HEK293 (cell line): ENCODE data around the gene EIF2AK2.

Experiments used
- CTCF ChIA-PET: fragments of 350-600 bp; formaldehyde crosslinking; extraction: SDS; loops from one replicate; lab custom pipeline; 2021; ENCODE audit warnings: antibody characterized with exemption; lab: Yijun Ruan, JAX
- POLR2A ChIA-PET: fragments of 300-600 bp; formaldehyde crosslinking; extraction: SDS; loops from one replicate; lab custom pipeline; 2020; ENCODE audit warnings: antibody characterized with exemption, inconsistent platforms; lab: Yijun Ruan, JAX
- H3K27ac ChIP-seq: fragments of 200-500 bp; sonication (Bioruptor generic); 2 replicates; pipeline ENCODE4 v1.5.1; 2014; ENCODE audit warnings: low read depth, low read length, control low read depth, inconsistent platforms; ENCODE audit errors: extremely low read depth
- H3K36me3 ChIP-seq, 2 experiments: fragments of 200-500 bp in 1 of 2; sonication (Bioruptor generic) in 1 of 2; 1 replicate in 1 of 2; 2 replicates in 1 of 2; pipeline ENCODE4 v1.5.1; 2014 to 2017; ENCODE audit warnings: inconsistent platforms in 2 of 2, low read length in 2 of 2; ENCODE audit not compliant: control insufficient read depth in 2 of 2, insufficient read depth in 1 of 2
- H3K4me1 ChIP-seq: fragments of 200-500 bp; sonication (Bioruptor generic); 2 replicates; pipeline ENCODE4 v1.5.1; 2014; ENCODE audit warnings: mild to moderate bottlenecking, low read length, inconsistent platforms; ENCODE audit not compliant: control insufficient read depth, insufficient read depth
- H3K4me3 ChIP-seq: 2 replicates; pipeline ENCODE4 v1.5.1; 2011; ENCODE audit warnings: low read depth, mild to moderate bottlenecking, control low read depth, low read length, moderate library complexity
- H3K9me3 ChIP-seq: fragments of 200-500 bp; sonication (Bioruptor generic); 2 replicates; pipeline ENCODE4 v1.5.1; 2014; ENCODE audit warnings: low read depth, low read length, inconsistent platforms; ENCODE audit not compliant: control insufficient read depth, insufficient read depth
- EGR2 ChIP-seq: fragments of 450-650 bp; formaldehyde crosslinking; IDR thresholded peaks from 2 replicates; pipeline ENCODE4 v1.5.1; 2016; ENCODE audit warnings: low read depth, missing biosample characterization, missing genetic modification characterization
- GLI2 ChIP-seq: fragments of 450-650 bp; formaldehyde crosslinking; IDR thresholded peaks from 2 replicates; pipeline ENCODE4; 2017; ENCODE audit warnings: missing biosample characterization, missing genetic modification characterization, low read depth, borderline replicate concordance
- GLIS1 ChIP-seq: fragments of 450-650 bp; formaldehyde crosslinking; IDR thresholded peaks from 2 replicates; pipeline ENCODE4 v1.5.1; 2016; ENCODE audit warnings: missing biosample characterization, missing genetic modification characterization
- KLF16 ChIP-seq: fragments of 450-650 bp; formaldehyde crosslinking; IDR thresholded peaks from 2 replicates; pipeline ENCODE4 v1.5.1; 2017; ENCODE audit warnings: missing biosample characterization, missing genetic modification characterization
- MZF1 ChIP-seq: fragments of 450-650 bp; formaldehyde crosslinking; IDR thresholded peaks from 2 replicates; pipeline ENCODE4 v1.5.1; 2017; ENCODE audit warnings: missing biosample characterization, missing genetic modification characterization, borderline replicate concordance
- SETDB1 ChIP-seq: IDR thresholded peaks from one replicate; pipeline ENCODE4 v1.6.1; 2017; ENCODE audit warnings: mild to moderate bottlenecking, low read length, moderate library complexity, mixed read lengths; ENCODE audit not compliant: insufficient read length
- SP2 ChIP-seq: fragments of 450-650 bp; formaldehyde crosslinking; IDR thresholded peaks from 2 replicates; pipeline ENCODE4 v1.5.1; 2016; ENCODE audit warnings: missing biosample characterization, missing genetic modification characterization
- ZBTB20 ChIP-seq: fragments of 450-650 bp; formaldehyde crosslinking; IDR thresholded peaks from 2 replicates; pipeline ENCODE4 v1.5.1; 2016; ENCODE audit warnings: missing biosample characterization, missing genetic modification characterization
- ZBTB8A ChIP-seq: fragments of 450-650 bp; formaldehyde crosslinking; IDR thresholded peaks from 2 replicates; pipeline ENCODE4 v1.5.1; 2016; ENCODE audit warnings: missing biosample characterization, missing genetic modification characterization
- ZFHX2 ChIP-seq: fragments of 450-650 bp; formaldehyde crosslinking; conservative IDR thresholded peaks from 2 replicates; pipeline ENCODE4 v1.5.1; 2016; ENCODE audit warnings: missing biosample characterization, missing genetic modification characterization
- ZNF121 ChIP-seq: fragments of 450-650 bp; formaldehyde crosslinking; IDR thresholded peaks from 2 replicates; pipeline ENCODE4 v1.5.1; 2016; ENCODE audit warnings: missing biosample characterization, missing genetic modification characterization
- ZNF140 ChIP-seq: fragments of 450-650 bp; formaldehyde crosslinking; IDR thresholded peaks from 2 replicates; pipeline ENCODE4 v1.5.1; 2016; ENCODE audit warnings: missing biosample characterization, missing genetic modification characterization
- ZNF155 ChIP-seq: fragments of 450-650 bp; formaldehyde crosslinking; IDR thresholded peaks from 2 replicates; pipeline ENCODE4 v1.5.1; 2016; ENCODE audit warnings: missing biosample characterization, missing genetic modification characterization
- ZNF223 ChIP-seq: fragments of 450-650 bp; formaldehyde crosslinking; IDR thresholded peaks from 2 replicates; pipeline ENCODE4 v1.5.1; 2016; ENCODE audit warnings: missing biosample characterization, missing genetic modification characterization
- ZNF302 ChIP-seq: fragments of 450-650 bp; formaldehyde crosslinking; IDR thresholded peaks from 2 replicates; pipeline ENCODE4 v1.5.1; 2016; ENCODE audit warnings: missing biosample characterization, missing genetic modification characterization, low read depth
- ZNF37A ChIP-seq: fragments of 450-650 bp; IDR thresholded peaks from 2 replicates; pipeline ENCODE4 v1.5.1; 2018; ENCODE audit warnings: missing biosample characterization, missing genetic modification characterization
- ZNF610 ChIP-seq: fragments of 450-650 bp; formaldehyde crosslinking; IDR thresholded peaks from 2 replicates; pipeline ENCODE4 v1.5.1; 2016; ENCODE audit warnings: missing biosample characterization, missing genetic modification characterization, borderline replicate concordance
- ZNF664 ChIP-seq: fragments of 450-650 bp; formaldehyde crosslinking; IDR thresholded peaks from 2 replicates; pipeline ENCODE4 v1.5.1; 2016; ENCODE audit warnings: missing biosample characterization, missing genetic modification characterization
- ZNF785 ChIP-seq: fragments of 450-650 bp; formaldehyde crosslinking; IDR thresholded peaks from 2 replicates; pipeline ENCODE4 v1.5.1; 2016; ENCODE audit warnings: missing biosample characterization, missing genetic modification characterization
- ZXDB ChIP-seq: fragments of 450-650 bp; formaldehyde crosslinking; IDR thresholded peaks from 2 replicates; pipeline ENCODE4 v1.5.1; 2016; ENCODE audit warnings: missing biosample characterization, missing genetic modification characterization
- TF ChIP-seq, protein P1 (sequence below): fragments of 450-650 bp; formaldehyde crosslinking; IDR thresholded peaks from 2 replicates; pipeline ENCODE4 v1.5.1; 2017; ENCODE audit warnings: missing biosample characterization, mild to moderate bottlenecking, missing genetic modification characterization, moderate library complexity
- TF ChIP-seq, protein P2 (sequence below): fragments of 450-650 bp; formaldehyde crosslinking; IDR thresholded peaks from 2 replicates; pipeline ENCODE4 v1.5.1; 2016; ENCODE audit warnings: missing biosample characterization, missing genetic modification characterization
- TF ChIP-seq, protein P3 (sequence below): fragments of 450-650 bp; formaldehyde crosslinking; IDR thresholded peaks from 2 replicates; pipeline ENCODE4 v1.5.1; 2016; ENCODE audit warnings: missing biosample characterization, missing genetic modification characterization

Gene EIF2AK2

DNA sequence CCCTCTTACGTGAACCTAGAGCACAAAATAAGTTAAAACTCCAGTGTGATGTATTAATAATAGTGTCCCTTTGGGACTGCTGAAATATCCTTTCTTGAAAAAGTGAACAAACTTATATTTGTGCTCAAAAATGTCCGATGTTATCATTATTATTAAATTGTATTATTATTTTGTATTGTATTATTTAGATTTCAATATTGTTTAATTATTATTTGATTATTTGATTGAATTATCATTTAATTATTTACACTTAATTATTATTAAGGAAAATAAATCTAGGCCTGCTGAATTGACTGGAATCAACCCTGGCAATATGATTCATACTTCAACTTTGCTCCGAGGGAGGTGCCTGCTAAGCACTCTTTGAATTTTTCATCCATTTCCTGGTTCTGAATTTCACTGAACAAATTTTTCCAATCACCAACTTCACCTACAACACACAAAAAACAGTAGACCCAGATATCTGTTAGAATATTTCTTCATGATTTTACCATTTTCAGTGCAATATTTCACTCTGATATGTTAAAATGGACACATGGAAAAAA lies 10.9 kb upstream of the EIF2AK2 start:
- TF ChIP-seq MZF1 (tag by site-specific recombination) (no peak), ZNF785 (tag by site-specific recombination) (no peak), SP2 (tag by site-specific recombination) (no peak), ZNF140 (tag by site-specific recombination) (no peak), GLI2 (tag by site-specific recombination) (no peak), ZXDB (tag by site-specific recombination) (no peak), ZNF610 (tag by site-specific recombination) (no peak)
- no peak overlapping the region for H3K4me3 ChIP-seq
- POLR2A ChIA-PET: no interaction called here
- H3K4me1 ChIP-seq: no peaks in the 10 kb centered on the region
- CTCF ChIA-PET: interaction anchor here (0.5 to 2.0 kb wide), 14 partner anchors 9 to 928 kb away, joined by 3 to 22 read pairs (median 3); partner anchors contain the start of gene EIF2AK2
- H3K27ac ChIP-seq: no peak overlapping the region
- H3K36me3 ChIP-seq: no peaks in the 10 kb centered on the region
- no peaks in the 10 kb centered on the region for H3K9me3 ChIP-seq

DNA sequence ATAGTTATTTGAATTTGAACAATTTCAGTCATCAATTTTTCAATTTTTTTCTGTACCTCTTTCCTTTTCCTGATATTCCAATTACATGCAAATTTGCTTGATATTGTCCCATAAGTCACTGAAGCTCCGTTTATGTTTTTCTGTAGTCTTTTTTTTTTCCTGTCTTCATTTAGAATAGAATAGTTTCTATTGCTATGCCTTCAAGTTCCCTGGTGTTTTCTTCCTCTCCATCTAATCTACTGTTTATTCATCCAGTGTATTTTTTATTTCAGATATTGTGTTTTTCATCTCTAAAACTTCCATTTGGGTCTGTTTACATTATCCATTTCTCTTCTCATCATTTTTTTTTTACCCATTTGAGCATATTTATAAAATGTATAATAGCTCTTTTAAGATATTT lies 8.0 kb upstream of the EIF2AK2 start:
- Histone ChIP-seq H3K4me1 (no peaks in the 10 kb centered on the region), H3K27ac (no peak overlapping the region), H3K36me3 (no peaks in the 10 kb centered on the region), H3K9me3 (no peaks in the 10 kb centered on the region), H3K4me3 (no peak overlapping the region)
- CTCF ChIA-PET: interaction anchor here (0.7 kb wide), 2 partner anchors 158 to 234 kb away, joined by 3 to 4 read pairs; no protein-coding TSS in a partner anchor
- no peak for TF ChIP-seq ZNF664 (tag by site-specific recombination)
- TF ChIP-seq SETDB1: peak; percentile 35
- POLR2A ChIA-PET: no interaction called here

DNA sequence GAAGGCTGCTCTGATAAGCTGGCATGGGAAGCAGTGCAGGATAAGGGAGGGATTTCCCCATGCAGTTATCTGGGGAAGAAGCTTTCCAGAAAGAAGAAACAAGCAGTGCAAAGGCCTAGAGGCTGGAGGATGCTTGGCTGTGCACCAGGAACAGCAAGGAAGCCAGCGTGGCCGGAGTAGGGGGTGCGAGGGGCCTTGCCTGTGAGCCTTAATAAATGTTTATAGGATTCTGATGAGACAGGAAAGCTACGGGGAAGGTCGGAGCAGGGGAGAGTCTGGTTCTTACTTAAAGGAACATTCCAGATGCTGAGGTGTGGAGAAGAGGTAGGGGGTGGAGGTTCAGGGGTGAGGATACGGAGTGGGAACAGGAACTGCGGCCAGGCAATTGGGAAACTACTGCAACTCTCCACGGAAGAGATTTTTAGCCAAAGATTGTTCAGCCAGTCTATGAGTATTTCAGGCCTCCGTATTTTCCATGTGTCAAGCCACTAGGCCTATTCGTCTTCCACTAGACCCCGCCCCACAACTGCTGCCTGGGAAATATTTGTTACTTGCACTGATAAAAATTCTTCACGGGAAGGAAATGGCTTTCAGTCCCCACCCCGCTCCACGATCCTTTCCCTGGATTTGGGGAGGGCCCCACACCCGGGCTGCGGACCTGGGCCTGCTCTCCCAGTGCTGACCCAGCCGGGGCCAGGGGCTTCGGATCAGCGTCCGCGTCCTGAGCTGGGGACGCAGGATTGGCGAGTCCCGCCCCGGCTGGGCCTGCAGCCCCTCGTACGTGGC lies 516 bp downstream of the EIF2AK2 start:
- ChIA-PET CTCF (interaction anchor here (0.6 to 4.1 kb wide), 3 partner anchors 12 to 1906 kb away, joined by 3 to 22 read pairs (median 5); no protein-coding TSS in a partner anchor), POLR2A (interaction anchor here (1.1 to 1.3 kb wide), 4 partner anchors 41 to 515 kb away, joined by 3 read pairs; partner anchors contain the start of genes CEBPZ, CEBPZOS and NDUFAF7)
- peaks cover 3 to 8% of the 10 kb centered on the region in 2 experiments; a peak in 2 of 3 replicates for H3K36me3 ChIP-seq
- peak overlapping the region; percentile 86 for H3K4me3 ChIP-seq
- H3K27ac ChIP-seq: peak overlapping the region; percentile 67
- peaks cover 10% of the 10 kb centered on the region; the same call in 1 of the 2 replicates for H3K4me1 ChIP-seq
- H3K9me3 ChIP-seq: no peaks in the 10 kb centered on the region
- no peak for TF ChIP-seq ZBTB8A
- no peak for TF ChIP-seq ZNF121 (tag by site-specific recombination)
- no peak for TF ChIP-seq ZNF155 (tag by site-specific recombination)
- no peak for TF ChIP-seq ZFHX2 (tag by site-specific recombination)
- TF ChIP-seq GLIS1 (tag by site-specific recombination): no peak
- TF ChIP-seq ZNF223 (tag by site-specific recombination): no peak
- TF ChIP-seq ZNF302 (tag by site-specific recombination): no peak
- TF ChIP-seq, protein P1, sequence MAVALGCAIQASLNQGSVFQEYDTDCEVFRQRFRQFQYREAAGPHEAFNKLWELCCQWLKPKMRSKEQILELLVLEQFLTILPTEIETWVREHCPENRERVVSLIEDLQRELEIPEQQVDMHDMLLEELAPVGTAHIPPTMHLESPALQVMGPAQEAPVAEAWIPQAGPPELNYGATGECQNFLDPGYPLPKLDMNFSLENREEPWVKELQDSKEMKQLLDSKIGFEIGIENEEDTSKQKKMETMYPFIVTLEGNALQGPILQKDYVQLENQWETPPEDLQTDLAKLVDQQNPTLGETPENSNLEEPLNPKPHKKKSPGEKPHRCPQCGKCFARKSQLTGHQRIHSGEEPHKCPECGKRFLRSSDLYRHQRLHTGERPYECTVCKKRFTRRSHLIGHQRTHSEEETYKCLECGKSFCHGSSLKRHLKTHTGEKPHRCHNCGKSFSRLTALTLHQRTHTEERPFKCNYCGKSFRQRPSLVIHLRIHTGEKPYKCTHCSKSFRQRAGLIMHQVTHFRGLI (tag by site-specific recombination): no peak
- TF ChIP-seq, protein P2, sequence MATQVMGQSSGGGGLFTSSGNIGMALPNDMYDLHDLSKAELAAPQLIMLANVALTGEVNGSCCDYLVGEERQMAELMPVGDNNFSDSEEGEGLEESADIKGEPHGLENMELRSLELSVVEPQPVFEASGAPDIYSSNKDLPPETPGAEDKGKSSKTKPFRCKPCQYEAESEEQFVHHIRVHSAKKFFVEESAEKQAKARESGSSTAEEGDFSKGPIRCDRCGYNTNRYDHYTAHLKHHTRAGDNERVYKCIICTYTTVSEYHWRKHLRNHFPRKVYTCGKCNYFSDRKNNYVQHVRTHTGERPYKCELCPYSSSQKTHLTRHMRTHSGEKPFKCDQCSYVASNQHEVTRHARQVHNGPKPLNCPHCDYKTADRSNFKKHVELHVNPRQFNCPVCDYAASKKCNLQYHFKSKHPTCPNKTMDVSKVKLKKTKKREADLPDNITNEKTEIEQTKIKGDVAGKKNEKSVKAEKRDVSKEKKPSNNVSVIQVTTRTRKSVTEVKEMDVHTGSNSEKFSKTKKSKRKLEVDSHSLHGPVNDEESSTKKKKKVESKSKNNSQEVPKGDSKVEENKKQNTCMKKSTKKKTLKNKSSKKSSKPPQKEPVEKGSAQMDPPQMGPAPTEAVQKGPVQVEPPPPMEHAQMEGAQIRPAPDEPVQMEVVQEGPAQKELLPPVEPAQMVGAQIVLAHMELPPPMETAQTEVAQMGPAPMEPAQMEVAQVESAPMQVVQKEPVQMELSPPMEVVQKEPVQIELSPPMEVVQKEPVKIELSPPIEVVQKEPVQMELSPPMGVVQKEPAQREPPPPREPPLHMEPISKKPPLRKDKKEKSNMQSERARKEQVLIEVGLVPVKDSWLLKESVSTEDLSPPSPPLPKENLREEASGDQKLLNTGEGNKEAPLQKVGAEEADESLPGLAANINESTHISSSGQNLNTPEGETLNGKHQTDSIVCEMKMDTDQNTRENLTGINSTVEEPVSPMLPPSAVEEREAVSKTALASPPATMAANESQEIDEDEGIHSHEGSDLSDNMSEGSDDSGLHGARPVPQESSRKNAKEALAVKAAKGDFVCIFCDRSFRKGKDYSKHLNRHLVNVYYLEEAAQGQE (tag by site-specific recombination): no peak
- TF ChIP-seq KLF16 (tag by site-specific recombination): no peak
- TF ChIP-seq ZNF37A (tag by site-specific recombination): no peak
- TF ChIP-seq, protein P3, sequence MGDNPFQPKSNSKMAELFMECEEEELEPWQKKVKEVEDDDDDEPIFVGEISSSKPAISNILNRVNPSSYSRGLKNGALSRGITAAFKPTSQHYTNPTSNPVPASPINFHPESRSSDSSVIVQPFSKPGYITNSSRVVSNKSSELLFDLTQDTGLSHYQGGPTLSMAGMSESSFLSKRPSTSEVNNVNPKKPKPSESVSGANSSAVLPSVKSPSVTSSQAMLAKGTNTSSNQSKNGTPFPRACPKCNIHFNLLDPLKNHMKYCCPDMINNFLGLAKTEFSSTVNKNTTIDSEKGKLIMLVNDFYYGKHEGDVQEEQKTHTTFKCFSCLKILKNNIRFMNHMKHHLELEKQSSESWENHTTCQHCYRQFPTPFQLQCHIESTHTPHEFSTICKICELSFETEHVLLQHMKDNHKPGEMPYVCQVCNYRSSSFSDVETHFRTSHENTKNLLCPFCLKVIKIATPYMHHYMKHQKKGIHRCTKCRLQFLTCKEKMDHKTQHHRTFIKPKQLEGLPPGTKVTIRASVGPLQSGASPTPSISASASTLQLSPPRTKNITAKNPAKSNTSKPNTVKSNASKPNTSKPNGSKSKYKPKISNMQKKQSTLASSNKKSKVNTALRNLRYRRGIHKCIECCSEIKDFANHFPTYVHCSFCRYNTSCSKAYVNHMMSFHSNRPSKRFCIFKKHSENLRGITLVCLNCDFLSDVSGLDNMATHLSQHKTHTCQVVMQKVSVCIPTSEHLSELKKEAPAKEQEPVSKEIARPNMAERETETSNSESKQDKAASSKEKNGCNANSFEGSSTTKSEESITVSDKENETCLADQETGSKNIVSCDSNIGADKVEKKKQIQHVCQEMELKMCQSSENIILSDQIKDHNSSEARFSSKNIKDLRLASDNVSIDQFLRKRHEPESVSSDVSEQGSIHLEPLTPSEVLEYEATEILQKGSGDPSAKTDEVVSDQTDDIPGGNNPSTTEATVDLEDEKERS (tag by site-specific recombination): no peak
- TF ChIP-seq EGR2: no peak
- no peak; the same call in 1 of the 2 replicates for TF ChIP-seq ZBTB20 (tag by site-specific recombination)
